Kasumi-1 (cell line): ENCODE data around the gene ADAM20.
"Not testable (repeated sequence)": the region's sequence is repeated elsewhere in the genome, so short reads cannot be mapped to it uniquely, and the experiment has no call there.

Experiments
- DNase-seq, 2 experiments: peaks; one replicate each; lab custom pipeline; 2025; lab: John Stamatoyannopoulos, UW

ADAM20 gene

DNA sequence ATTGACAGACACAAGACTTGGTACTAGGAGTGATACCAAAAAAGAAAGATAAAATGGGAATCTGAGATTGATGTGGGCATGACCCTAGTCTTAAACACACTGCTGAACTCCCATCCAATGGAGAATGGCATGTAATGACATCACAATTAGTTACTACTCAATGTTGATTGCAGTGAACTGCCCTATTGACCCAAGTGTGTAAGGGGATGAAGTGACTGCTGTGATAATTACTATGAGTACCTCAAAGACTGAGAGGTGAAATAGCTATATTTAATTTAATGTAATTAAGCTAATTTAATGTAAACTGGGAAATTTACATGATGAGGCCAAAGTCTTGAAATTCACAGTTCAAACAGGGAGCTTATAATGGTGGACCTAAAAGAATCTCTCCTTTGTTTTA, at the start of gene ADAM20:
Gene ADAM20, minus strand, starts transcription at position 101 of the 400 bp plus-strand sequence. CDS start 10,247 bp downstream, outside the sequence.
- no peak for DNase-seq

DNA sequence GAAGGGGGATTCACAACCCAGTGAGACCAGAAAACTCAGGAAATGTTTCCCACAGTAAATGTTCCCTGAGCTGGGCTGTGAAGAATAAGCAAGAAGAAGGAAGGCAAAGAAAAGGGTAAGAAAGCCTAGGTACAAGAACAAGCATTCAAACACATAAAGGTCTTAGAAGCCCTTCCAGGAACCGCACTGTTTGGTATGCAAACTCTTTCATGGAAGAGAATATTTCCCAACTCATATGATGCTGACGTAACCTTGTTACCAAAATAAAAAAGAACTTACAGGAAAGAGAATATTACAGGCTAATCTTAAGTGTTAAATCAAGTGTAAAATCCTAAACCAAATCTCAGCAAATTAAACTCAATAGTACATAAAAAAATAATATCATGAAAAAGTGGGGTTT, 42.1 kb upstream of the ADAM20 start:
- no peak for DNase-seq

DNA sequence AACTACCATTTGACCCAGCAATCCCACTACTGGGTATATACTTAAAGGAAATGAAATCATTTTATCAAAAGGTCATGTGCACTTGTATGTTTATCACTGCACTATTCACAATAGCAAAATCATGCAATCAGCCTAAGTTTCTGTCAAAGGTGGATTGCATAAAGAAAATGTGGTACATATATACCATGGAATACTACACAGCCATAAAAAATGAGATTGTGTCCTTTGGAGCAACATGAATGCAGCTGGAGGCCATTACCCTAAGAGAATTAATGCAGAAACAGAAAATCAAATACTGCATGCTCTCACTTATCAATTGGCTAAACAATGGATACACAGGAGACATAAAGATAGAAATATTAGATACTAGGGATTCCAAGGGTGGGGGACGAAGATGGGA, 38.2 kb upstream of the ADAM20 start:
- DNase-seq = no peak

DNA sequence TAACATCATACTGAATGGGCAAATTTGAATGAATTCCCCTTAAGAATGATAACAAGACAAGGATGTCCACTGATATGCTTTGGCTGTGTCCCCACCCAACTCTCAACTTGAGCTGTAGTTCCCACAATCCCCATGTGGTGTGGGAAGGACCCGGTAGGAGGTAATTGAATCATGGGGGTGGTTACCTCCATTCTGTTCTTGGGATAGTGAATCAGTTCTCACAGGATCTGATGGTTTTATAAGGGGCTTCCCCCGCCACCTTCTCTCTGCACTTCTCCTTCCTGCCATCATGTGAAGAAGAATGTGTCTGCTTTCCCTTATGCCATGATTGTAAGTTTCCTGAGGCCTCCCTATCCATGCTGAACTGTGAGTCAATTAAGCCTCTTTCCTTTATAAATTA, 36.3 kb upstream of the ADAM20 start:
- no peak for DNase-seq

DNA sequence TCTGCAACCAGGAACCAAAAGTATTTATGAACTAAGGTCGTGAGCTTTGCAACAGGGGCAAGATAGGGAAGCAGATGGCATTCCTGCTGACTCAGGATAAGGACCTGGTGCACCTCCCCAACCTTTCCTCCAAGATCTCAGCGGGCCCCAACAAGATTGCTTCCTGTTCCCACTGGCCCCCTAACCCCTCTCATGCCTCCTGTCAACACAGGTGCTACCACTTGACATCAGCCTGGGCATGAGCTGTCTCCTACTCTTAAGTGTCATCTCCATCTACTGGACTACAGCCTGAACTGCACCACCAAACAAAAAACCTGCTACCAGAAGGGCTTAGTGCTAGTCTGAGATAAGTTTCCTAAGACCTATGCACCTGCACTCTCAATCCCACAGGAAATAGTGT, 33.0 kb upstream of the ADAM20 start:
- DNase-seq = peak; percentile 69 to 76

DNA sequence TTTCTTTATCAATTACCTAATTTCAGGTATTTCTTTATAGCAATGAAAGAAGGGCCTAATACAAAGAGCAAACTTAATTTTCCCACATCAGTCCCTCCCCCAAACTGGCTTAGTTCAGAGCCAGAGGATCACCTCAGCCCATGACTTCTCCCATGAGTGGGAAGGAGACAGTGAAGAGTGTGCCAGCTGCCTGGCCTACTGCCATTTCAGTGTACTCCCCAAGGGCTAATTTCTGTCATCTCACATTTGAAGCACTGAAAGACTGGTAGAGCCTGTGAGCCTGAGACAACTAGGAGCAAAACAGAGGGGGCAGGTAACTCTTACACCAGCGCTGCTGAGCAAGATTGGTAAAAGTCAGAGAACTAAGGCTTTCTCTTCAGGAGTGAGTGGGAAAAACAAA, 29.1 kb upstream of the ADAM20 start:
- no peak for DNase-seq

DNA sequence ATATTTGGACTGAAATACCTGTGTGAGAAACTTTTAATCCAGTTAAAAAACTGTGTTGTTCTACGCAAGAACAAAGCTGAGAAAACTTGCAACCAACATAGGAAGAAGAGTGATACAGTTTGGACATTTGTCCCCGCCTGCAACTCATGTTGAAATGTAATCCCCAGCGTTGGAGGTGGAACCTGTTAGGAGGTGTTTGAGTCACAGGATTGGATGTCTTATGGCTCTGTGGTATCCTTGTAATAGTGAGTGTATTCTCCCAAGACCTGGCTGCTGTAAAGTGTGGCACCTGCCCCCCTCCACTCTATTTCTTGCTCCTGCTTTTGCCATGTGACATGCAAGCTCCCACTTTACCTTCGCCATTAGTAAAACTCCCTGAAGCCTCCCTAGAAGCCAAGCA, 28.6 kb upstream of the ADAM20 start:
- DNase-seq = no peak

DNA sequence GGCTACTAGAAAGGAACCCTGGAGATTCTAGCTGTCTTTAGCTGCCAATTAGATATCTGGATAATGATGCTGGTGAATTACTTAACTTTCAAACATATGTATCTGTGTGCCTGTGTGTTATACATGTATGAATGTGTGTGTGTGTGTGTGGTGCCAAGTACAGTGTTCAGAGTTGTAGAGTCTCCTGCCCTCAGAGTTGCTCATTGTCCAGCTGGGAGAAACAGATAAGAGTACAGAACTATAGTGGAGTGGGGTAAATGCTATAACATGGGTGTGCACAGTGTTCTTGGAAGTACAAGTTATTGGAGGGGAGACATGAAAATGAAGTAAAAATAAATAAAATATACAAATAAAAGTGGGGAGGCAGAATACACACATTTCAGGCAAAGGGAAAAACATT, 23.6 kb upstream of the ADAM20 start:
- DNase-seq = no peak

DNA sequence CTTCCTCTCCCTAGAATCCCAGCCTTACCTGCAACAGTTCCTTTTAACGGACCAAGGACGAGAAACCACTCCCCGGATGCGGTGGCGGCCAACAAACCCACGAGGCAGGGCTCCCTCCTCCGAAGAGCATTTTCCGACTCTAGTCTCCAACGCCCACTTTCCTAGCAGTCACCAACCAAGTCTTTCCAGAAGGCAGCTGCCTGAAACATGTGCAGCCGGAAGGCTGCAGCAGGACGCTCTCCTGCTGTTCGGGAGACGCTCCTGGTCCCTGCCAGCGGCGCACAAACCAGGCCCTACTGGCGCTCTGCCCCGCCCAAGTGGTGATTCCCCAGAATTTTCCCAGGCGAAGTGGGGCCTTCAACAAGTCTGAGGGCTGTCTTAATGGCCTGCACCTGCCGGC, 21.1 kb upstream of the ADAM20 start:
- no peak for DNase-seq

DNA sequence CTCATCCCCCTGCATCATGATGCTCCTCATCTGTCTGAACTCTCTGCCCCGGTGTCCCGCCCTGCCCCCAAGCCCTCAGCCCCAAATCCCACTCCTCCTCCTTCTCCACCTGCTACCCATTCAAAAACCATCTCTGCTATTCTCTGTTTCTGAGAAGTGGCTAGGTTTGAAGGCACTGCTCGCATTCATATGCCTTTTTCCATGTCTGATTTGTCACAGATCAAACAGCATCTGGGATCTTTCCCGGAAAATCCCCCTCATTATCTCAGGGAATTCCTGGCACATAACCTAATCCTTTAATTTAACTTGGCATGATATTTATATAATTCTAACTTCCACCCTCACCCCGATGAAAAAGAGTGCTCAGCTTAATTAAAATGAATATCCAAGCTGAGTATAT, 3.3 kb upstream of the ADAM20 start:
- no peak for DNase-seq

DNA sequence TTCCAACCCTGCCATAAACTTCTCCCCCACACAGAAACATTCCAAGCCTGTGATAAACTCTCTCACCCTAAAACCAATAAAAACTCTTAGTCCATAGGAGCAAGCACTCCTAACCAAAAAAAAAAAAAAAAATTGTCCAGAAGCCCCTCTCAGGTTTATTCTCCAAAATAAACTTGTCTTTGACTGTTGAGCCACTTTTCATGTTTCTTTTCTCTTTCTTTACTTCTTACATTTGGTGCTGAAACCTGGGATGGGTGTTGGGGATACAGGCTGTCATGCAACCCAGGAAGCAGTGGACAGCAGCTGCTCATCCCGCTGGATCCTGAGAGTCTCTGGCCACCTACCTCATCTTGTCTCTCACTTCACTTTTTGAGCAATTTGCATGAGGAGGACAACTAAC, 2.0 kb upstream of the ADAM20 start:
- no peak for DNase-seq

DNA sequence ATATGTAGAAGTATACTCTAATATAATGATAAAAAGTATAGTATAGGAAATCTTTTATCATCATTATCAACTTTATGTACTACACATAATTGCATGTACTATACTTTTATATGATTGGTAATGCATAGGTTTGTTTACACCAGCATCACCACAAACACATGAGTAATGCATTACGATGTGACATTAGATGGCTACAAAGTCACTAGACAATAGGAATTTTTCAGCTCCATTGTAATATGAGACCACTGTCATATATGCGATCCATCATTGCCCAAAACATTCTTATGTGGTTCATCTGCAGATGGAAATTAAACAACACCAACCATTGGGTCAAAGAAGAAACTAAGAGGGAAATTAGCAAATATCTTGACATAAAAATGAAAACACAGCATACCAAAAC, 4.4 kb downstream of the ADAM20 start:
- no peak for DNase-seq

DNA sequence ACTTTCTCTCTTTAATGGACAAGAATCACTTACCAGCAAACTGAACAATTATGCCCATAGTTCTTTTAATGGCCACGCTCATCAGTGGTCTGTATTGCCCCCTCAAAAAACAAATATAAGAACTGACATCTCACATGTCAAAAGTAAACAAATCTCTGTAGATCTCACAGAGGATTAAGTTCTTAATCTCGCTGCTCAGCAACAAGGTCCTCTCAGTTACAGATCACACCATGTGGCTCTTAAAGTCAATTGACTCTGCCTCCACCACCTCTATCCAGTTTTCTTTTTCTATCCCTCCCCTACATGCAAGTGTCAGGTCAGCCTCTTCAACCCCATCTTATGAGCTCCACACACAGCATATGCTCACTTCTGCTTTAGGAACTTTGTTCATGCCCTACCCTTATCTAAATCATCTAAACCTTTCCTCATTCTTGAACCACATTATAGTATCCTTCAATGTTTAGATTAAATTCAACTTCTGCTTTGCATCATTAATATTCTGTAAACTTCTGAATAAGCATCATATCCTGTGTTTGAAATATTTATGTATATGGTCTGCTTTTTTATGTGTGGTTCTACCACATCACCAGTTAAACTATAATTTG, 7.2 kb downstream of the ADAM20 start:
- no peak for DNase-seq

DNA sequence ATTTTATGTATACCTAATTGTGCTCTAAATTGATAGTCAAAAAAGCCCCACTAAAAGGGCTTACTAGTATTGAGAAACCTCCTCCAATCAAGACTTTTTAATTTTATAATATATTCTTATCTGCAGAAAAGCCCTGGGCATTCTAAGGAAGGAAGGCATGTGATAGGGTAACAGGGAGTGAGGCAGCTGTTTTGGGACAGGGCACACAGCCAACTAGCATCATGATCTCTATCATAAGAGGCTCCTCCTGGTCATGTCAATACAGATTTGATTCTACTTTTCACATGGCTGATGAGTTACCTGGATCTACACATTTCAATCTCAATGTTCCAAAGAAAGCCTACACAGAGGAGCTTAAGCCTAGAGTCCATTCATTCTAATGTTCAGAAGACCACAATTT, 9.1 kb downstream of the ADAM20 start:
- no peak for DNase-seq

DNA sequence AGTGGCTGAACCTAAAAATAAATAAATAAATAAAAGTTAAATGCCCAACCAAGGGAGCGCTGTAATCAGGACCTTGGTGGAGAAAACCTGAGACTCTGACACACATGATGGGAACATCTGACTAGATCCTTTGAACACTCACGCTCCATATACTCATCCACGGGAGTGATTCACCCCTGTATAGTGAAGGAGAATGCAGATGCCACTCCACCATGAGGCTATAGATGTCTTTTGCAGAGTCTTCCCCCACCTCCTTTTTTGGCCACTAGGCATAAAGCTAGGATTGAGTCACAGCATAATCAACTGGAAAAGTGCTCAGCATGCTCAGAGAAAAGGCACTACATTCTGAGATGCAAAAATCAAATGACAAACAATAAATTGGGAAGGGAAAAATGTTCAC, 19.0 kb downstream of the ADAM20 start:
- no peak for DNase-seq

DNA sequence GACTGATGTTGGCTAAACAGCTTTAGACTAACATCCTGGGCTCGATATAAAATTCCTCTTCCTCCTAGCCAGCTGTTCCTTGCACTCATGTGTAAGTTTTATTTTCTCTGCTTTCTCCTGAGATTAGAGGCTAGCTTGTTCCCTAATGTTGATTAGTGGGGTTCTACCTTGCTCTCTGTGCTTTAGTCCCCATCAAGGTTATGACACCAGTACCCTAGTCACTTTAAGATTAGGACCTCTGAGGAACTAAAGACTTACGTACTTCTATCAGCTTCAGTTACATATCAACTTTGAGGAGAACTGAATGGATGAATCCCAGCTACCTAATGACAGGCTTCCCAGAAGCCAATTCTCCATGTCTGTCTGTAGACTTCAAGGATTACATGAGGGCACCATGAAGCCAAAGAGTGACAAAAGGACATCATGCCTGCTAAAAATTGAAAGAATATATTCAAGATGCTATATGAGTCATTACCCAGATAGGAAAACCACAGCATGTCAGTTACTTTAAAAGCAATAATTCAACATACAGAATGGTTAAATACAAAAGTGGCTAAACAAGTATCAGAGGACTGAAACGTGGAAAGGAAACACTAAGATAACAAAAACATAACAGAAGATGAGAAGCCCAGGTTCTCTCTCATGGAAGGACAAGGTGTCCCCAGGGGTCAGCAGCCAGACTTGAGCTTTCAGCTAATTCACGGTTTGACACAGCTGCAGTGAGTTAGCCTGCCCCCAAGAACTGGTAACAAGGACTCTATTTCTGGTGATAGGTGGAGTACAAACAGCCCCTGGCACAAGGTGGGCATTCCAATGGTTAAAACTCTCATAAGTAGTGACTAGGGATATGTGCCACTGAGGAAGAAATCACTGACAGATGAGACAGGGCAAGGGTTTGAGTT, 20.4 kb downstream of the ADAM20 start:
- DNase-seq = peak; percentile 73

DNA sequence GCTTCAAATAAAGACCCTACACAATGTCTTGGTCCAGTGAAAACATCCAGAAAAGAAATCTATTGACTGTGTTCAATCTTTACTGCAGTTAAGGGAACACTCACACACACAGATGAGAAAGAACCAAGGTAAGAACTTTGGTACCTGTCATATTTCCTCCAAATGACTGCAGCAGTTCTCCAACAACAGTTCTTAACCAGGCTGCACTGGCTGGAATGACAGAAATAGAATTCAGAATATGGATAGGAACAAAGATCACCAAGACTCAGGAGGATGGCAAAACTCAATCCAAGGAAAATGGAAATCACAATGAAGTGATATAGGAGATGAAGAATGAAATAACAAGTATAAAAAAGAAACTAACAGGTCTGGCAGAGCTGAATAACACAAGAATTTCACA, 36.6 kb downstream of the ADAM20 start:
- DNase-seq = no peak

DNA sequence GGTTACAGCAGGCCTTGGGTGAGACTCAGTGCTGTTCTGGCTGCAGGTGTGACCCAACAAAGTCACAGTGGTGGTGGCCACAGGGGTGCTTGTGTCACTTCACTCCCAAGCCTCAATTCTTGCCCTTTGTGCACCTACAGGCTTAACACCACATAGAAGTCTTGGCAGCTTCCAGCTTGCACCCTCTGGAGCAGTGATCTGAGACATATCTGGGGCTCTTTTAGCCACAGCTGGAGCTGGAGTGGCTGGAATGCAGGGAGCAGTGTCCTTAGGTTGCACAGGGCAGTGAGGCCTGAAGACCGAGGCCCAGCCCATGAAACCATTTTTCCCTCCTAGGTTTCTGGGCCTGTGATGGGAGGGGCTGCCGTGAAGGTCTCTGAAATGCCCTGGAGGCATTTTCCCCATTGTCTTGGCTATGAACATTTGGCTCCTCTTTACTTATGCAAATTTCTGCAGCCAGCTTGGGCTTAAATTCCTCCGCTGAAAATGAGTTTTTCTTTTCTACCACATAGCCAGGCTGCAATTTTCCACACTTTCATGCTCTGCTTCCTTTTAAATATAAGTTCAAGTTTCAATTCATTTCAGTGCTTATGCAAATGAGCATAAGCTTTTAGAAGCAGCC, 45.1 kb downstream of the ADAM20 start:
- no peak for DNase-seq

DNA sequence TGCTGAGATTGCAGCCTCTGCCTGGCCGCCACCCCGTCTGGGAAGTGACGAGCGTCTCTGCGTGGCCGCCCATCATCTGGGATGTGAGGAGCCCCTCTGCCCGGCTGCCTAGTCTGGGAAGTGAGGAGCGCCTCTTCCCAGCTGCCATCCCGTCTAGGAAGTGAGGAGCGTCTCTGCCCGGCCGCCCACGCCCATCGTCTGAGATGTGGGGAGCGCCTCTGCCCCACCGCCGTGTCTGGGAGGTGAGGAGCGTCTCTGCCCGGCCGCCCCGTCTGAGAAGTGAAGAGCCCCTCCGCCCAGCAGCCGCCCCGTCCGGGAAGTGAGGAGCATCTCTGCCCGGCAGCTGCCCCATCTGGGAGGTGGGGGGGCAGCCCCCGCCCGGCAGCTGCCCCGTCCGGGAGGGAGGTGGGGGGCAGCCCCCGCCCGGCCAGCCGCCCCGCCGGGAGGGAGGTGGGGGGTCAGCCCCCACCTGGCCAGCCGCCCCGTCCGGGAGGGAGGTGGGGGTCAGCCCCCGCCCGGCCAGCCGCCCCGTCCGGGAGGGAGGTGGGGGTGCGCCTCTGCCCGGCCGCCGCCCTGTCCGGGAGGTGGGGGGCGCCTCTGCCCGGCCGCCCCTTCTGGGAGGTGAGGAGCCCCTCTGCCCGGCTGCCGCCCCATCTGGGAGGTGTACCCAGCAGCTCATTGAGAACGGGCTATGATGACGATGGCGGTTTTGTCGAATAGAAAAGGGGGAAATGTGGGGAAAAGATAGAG, 57.3 kb downstream of the ADAM20 start:
- not testable (repeated sequence) for DNase-seq

DNA sequence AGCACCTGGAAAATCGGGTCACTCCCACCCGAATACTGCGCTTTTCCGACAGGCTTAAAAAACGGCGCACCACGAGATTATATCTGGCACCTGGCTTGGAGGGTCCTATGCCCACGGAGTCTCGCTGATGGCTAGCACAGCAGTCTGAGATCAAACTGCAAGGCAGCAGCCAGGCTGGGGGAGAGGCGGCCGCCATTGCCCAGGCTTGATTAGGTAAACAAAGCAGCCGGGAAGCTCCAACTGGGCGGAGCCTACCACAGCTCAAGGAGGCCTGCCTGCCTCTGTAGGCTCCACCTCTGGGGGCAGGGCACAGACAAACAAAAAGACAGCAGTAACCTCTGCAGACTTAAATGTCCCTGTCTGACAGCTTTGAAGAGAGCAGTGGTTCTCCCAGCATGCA, 59.3 kb downstream of the ADAM20 start:
- DNase-seq = not testable (repeated sequence)

DNA sequence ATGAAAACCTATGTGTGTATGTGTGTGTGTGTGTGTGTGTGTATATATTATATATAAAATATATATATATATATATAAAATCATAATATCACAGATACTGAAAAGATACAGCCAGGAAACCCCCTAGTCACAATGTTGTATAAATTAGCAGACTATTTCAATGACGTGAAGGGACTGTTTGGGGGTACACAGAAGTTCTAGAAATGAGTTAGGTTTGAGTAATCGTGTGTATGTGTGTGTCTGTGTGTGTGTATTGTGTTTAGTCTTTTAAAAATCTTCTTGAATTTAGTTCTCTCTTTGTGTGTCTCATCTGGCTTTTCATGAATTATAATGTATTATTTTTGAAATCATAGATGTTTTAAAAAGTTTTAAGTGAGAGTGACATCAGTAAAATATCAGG, 61.0 kb downstream of the ADAM20 start:
- no peak for DNase-seq
